ENCODE measurements around the gene LDAH. TPM values are rescaled to one million over a fixed set of nuclear protein-coding genes. Genes with fewer than 3 reads are reported as not detected.
A peak's percentile ranks its signal among the peaks of the same experiment; 100 is the strongest.

Gene LDAH
- total and polyA plus RNA-seq, 10 of the 15 experiments (the other 5 are each of a cell fraction or from before 2014, with no cell fraction given) = 17.9 to 44.7 (median 30.0) TPM

- DNase-seq (ENCODE audit: low read depth, low spot score) (no peak), FAIRE-seq (no peak), ATAC-seq (no peak)
- Histone ChIP-seq H3K9me3 (replicated peaks; ENCODE audit: control insufficient read depth, insufficient read depth, low read length) (no peaks in the 10 kb centered on the region), H4K20me1 (ENCODE audit: control insufficient read depth, insufficient read depth) (no peaks in the 10 kb centered on the region), H3K4me2 (ENCODE audit: control insufficient read depth, insufficient read depth) (peak overlapping the region; percentile 98), H3K36me3 (ENCODE audit: control insufficient read depth in 2 of 2, insufficient read depth in 2 of 2, low read length in 1 of 2) (peaks cover 0 to 3% of the 10 kb centered on the region in 2 experiments; a peak in 1 of 4 replicates), H3K79me2 (ENCODE audit: control insufficient read depth, insufficient read depth, low read length) (no peaks in the 10 kb centered on the region), H3K27me3 (replicated peaks in 1 of 2; ENCODE audit: control insufficient read depth in 2 of 2, insufficient read depth in 2 of 2, low read length in 1 of 2) (0 out of 4 replicates have a peak, but pooled peaks cover 0 to 1% of the 10 kb centered on the region in 2 experiments), H3K27ac (ENCODE audit: control insufficient read depth, insufficient read depth) (no peak overlapping the region), H3K4me1 (ENCODE audit: control insufficient read depth, insufficient read depth, low read length) (peaks cover 4% of the 10 kb centered on the region), H3K4me3 (no peak overlapping the region), H2AFZ (ENCODE audit: control insufficient read depth, low read depth, low read length) (no peak overlapping the region), H3K9ac (ENCODE audit: control insufficient read depth, insufficient read depth, low read length) (no peak overlapping the region)
- in situ Hi-C loops (cut with MboI) (no loop called here), intact Hi-C loops (cut with micrococcal nuclease; ENCODE audit: unreplicated experiment) (no loop called here)
- CTCF ChIA-PET = interaction anchor here (0.8 to 5.0 kb wide), 8 partner anchors 11 to 271 kb away, joined by 4 to 44 read pairs (median 24); partner anchors contain the start of gene RHOB
- 79% methylated on average over 10 of the region's 11 CpGs for WGBS (ENCODE audit: insufficient coverage, insufficient replicate concordance, low lambda C conversion rate, missing lambda C conversion rate)
- RAD21 ChIA-PET (ENCODE audit: unreplicated experiment) = interaction anchor here (0.6 to 3.3 kb wide), 3 partner anchors 11 to 205 kb away, joined by 3 to 21 read pairs (median 16); no protein-coding TSS in a partner anchor
- TF ChIP-seq SRF (IDR thresholded peaks at IDR 0.05; ENCODE audit: low read depth in 2 of 2, low read length in 2 of 2) (no peak), HDAC2 (IDR thresholded peaks at IDR 0.05) (no peak), BMI1 (IDR thresholded peaks at IDR 0.05; ENCODE audit: borderline replicate concordance) (no peak), NKRF (conservative IDR thresholded peaks at IDR 0.05) (no peak), ZNF207 (IDR thresholded peaks at IDR 0.05; ENCODE audit: borderline replicate concordance) (no peak), ZBTB33 (IDR thresholded peaks at IDR 0.05) (peak; percentile 41; the same call in 1 of the 2 replicates)
- POLR2A ChIA-PET = interaction anchor here (1.3 to 1.7 kb wide), 4 partner anchors 17 to 220 kb away, joined by 3 to 6 read pairs (median 4); partner anchors contain the start of gene RHOB
- SMC1A ChIA-PET (ENCODE audit: uncharacterized antibody, unreplicated experiment) = interaction anchor here (0.8 kb wide), 1 partner anchor 329 kb away, joined by 3 read pairs; no protein-coding TSS in a partner anchor
- no TSS peak for BruUV-seq (replicated peaks)
These were observed 173.3 kb downstream of the LDAH start for GRCh38 chr2:20649576-20649975.

Data from GM12878 (cell line).